ENCODE measurements around the gene KBTBD13. TPM values are rescaled to one million over a fixed set of nuclear protein-coding genes. Genes with fewer than 3 reads are reported as not detected.

The KBTBD13 gene
- total and polyA plus RNA-seq, 7 donors, result 0.03 TPM; not detected in 6

GRCh38 chr15:65110676-65111292, 34.2 kb downstream of the KBTBD13 start:
- WGBS, 2 donors, result 76 to 79% methylated on average over 3 of the region's 3 CpGs

GRCh38 chr15:65115086-65115485, 38.5 kb downstream of the KBTBD13 start, which contains the start of gene UBAP1L:
Gene UBAP1L (minus strand): TSS chr15:65115200. CDS start chr15:65106215, 8,985 bp downstream.
- peaks cover 19 to 83% (median 30%) of the 10 kb centered on the region in 4 donors for H3K36me3 ChIP-seq
- 83 to 87% methylated on average over 2 of the region's 2 CpGs for WGBS, 2 donors
- H3K4me3 ChIP-seq, result no peak within 1 kb of the TSS
- H3K27me3 ChIP-seq, result no peaks in the 10 kb centered on the region
- no peak within 1 kb of the TSS for H3K27ac ChIP-seq
- H3K4me1 ChIP-seq, result no peaks in the 10 kb centered on the region
- TF ChIP-seq, protein P1, sequence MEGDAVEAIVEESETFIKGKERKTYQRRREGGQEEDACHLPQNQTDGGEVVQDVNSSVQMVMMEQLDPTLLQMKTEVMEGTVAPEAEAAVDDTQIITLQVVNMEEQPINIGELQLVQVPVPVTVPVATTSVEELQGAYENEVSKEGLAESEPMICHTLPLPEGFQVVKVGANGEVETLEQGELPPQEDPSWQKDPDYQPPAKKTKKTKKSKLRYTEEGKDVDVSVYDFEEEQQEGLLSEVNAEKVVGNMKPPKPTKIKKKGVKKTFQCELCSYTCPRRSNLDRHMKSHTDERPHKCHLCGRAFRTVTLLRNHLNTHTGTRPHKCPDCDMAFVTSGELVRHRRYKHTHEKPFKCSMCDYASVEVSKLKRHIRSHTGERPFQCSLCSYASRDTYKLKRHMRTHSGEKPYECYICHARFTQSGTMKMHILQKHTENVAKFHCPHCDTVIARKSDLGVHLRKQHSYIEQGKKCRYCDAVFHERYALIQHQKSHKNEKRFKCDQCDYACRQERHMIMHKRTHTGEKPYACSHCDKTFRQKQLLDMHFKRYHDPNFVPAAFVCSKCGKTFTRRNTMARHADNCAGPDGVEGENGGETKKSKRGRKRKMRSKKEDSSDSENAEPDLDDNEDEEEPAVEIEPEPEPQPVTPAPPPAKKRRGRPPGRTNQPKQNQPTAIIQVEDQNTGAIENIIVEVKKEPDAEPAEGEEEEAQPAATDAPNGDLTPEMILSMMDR (IDR thresholded peaks at IDR 0.05), result no peak
- no peak for TF ChIP-seq POLR2AphosphoS5 (IDR thresholded peaks at IDR 0.05)
- no peak for TF ChIP-seq POLR2A (IDR thresholded peaks at IDR 0.05)
- no peak for TF ChIP-seq EP300 (IDR thresholded peaks at IDR 0.05)
- H3K9me3 ChIP-seq, result no peaks in the 10 kb centered on the region
- intact Hi-C loops (cut with DNase I), result no loop called here
- DNase-seq, result no peak

More at GRCh38 chr15:65110676-65111292, 34.2 kb downstream of the KBTBD13 start:
- peaks cover 2 to 49% (median 8%) of the 10 kb centered on the region in 4 donors for H3K36me3 ChIP-seq
- no peaks in the 10 kb centered on the region for H3K27me3 ChIP-seq
- no peaks in the 10 kb centered on the region for H3K9me3 ChIP-seq
- no peaks in the 10 kb centered on the region for H3K4me1 ChIP-seq
- TF ChIP-seq POLR2A (IDR thresholded peaks at IDR 0.05) (no peak), EP300 (IDR thresholded peaks at IDR 0.05) (no peak), POLR2AphosphoS5 (IDR thresholded peaks at IDR 0.05) (no peak)
- TF ChIP-seq, protein P1 (IDR thresholded peaks at IDR 0.05), result no peak
- no peak overlapping the region for H3K4me3 ChIP-seq
- H3K27ac ChIP-seq, result no peak overlapping the region
- intact Hi-C loops (cut with DNase I), result no loop called here
- no peak for DNase-seq

- 72 to 84% methylated on average over 5 of the region's 5 CpGs for WGBS, 2 donors
- TF ChIP-seq POLR2AphosphoS5 (IDR thresholded peaks at IDR 0.05) (no peak), POLR2A (IDR thresholded peaks at IDR 0.05) (no peak), EP300 (IDR thresholded peaks at IDR 0.05) (no peak)
- TF ChIP-seq, protein P1 (IDR thresholded peaks at IDR 0.05), result no peak
- Histone ChIP-seq H3K36me3 (peaks cover 19 to 87% (median 30%) of the 10 kb centered on the region in 4 donors), H3K9me3 (no peaks in the 10 kb centered on the region), H3K4me1 (no peaks in the 10 kb centered on the region), H3K27ac (no peak overlapping the region), H3K4me3 (no peak overlapping the region), H3K27me3 (no peaks in the 10 kb centered on the region)
- no peak for DNase-seq
- intact Hi-C loops (cut with DNase I), result no loop called here
Measured at GRCh38 chr15:65115542-65115941, 39.0 kb downstream of the KBTBD13 start.

Small RNA genes lying within 50 kb of the gene (small RNA-seq; reads per million reads assigned to genes)
- gene AC013553.1, result 0 reads per million in 3 donors

Other genes with a start within 250 kb of the KBTBD13 start
- 10 to 100 TPM; 20.1 to 43.4 (median 23.0) TPM for gene PLEKHO2, start 234.8 kb upstream of the KBTBD13 start, total RNA-seq
- 10 to 100 TPM; 11.4 to 17.9 (median 12.7) TPM for gene PLEKHO2, start 234.8 kb upstream of the KBTBD13 start, polyA plus RNA-seq
- gene ANKDD1A, start 164.8 kb upstream of the KBTBD13 start, total RNA-seq, result 1 to 10 TPM; 4.9 to 9.4 (median 8.0) TPM
- 1 to 10 TPM in 1 of 3 donors, under 1 TPM in 1, not detected in 1; 0.60 to 1.1 TPM for gene ANKDD1A, start 164.8 kb upstream of the KBTBD13 start, polyA plus RNA-seq
- 100 to 1,000 TPM in 3 of 4 donors, 10 to 100 TPM in 1; 95.7 to 116 (median 103) TPM for gene SPG21, start 86.8 kb upstream of the KBTBD13 start, total RNA-seq
- 10 to 100 TPM; 60.3 to 75.7 (median 63.4) TPM for gene SPG21, start 86.8 kb upstream of the KBTBD13 start, polyA plus RNA-seq
- 10 to 100 TPM; 31.3 to 43.6 (median 37.8) TPM for gene MTFMT, start 47.1 kb upstream of the KBTBD13 start, total RNA-seq
- 10 to 100 TPM; 10.7 to 12.9 (median 10.8) TPM for gene MTFMT, start 47.1 kb upstream of the KBTBD13 start, polyA plus RNA-seq
- gene SLC51B, start 31.4 kb upstream of the KBTBD13 start, total RNA-seq, result not detected
- gene SLC51B, start 31.4 kb upstream of the KBTBD13 start, polyA plus RNA-seq, result 10 to 100 TPM; 76.3 to 92.5 (median 77.0) TPM
- 100 to 1,000 TPM in 1 of 4 donors, 10 to 100 TPM in 3; 29.1 to 102 (median 67.1) TPM for gene RASL12, start 8.8 kb upstream of the KBTBD13 start, total RNA-seq
- gene RASL12, start 8.8 kb upstream of the KBTBD13 start, polyA plus RNA-seq, result 10 to 100 TPM in 1 of 3 donors, 1 to 10 TPM in 2; 1.8 to 10.2 (median 9.3) TPM
- gene UBAP1L, start 38.5 kb downstream of the KBTBD13 start, total RNA-seq, result 1 to 10 TPM; 3.5 to 5.7 (median 5.1) TPM
- gene UBAP1L, start 38.5 kb downstream of the KBTBD13 start, polyA plus RNA-seq, result 1 to 10 TPM in 1 of 3 donors, under 1 TPM in 1, not detected in 1; 0.23 to 2.0 TPM
- gene PDCD7, start 57.1 kb downstream of the KBTBD13 start, total RNA-seq, result 10 to 100 TPM; 20.4 to 30.1 (median 25.4) TPM
- gene PDCD7, start 57.1 kb downstream of the KBTBD13 start, polyA plus RNA-seq, result 10 to 100 TPM in 1 of 3 donors, 1 to 10 TPM in 2; 7.8 to 11.9 (median 7.9) TPM
- gene CLPX, start 108.6 kb downstream of the KBTBD13 start, total RNA-seq, result 10 to 100 TPM; 39.9 to 71.4 (median 47.1) TPM
- 10 to 100 TPM; 16.4 to 22.2 (median 21.3) TPM for gene CLPX, start 108.6 kb downstream of the KBTBD13 start, polyA plus RNA-seq
- 100 to 1,000 TPM in 2 of 4 donors, 10 to 100 TPM in 2; 26.7 to 205 (median 70.4) TPM for gene CILP, start 134.7 kb downstream of the KBTBD13 start, total RNA-seq
- 1 to 10 TPM in 2 of 3 donors, under 1 TPM in 1; 0.92 to 5.4 (median 1.2) TPM for gene CILP, start 134.7 kb downstream of the KBTBD13 start, polyA plus RNA-seq
- gene PARP16, start 210.1 kb downstream of the KBTBD13 start, total RNA-seq, result 10 to 100 TPM in 2 of 4 donors, 1 to 10 TPM in 2; 4.4 to 12.5 (median 10.4) TPM
- gene PARP16, start 210.1 kb downstream of the KBTBD13 start, polyA plus RNA-seq, result 10 to 100 TPM in 1 of 3 donors, 1 to 10 TPM in 2; 5.5 to 10.2 (median 8.4) TPM
- not detected for gene RNU5A-1, start 219.3 kb downstream of the KBTBD13 start, total RNA-seq
- not detected for gene RNU5A-1, start 219.3 kb downstream of the KBTBD13 start, polyA plus RNA-seq
- gene RNU5B-1, start 227.9 kb downstream of the KBTBD13 start, total RNA-seq, result not detected
- not detected for gene RNU5B-1, start 227.9 kb downstream of the KBTBD13 start, polyA plus RNA-seq